GM18909 (cell line): ENCODE measurements around the gene BTN1A1.
"Not testable (repeated sequence)": the region's sequence is repeated elsewhere in the genome, so short reads cannot be mapped to it uniquely, and the experiment has no call there.

Experiments used
- ATAC-seq: cut with Tn5 transposase; IDR thresholded peaks from one replicate; pipeline ENCODE4 v1.9.1; 2021; ENCODE audit warnings: mild to moderate bottlenecking; ENCODE audit not compliant: unreplicated experiment, poor library complexity

Gene BTN1A1

DNA sequence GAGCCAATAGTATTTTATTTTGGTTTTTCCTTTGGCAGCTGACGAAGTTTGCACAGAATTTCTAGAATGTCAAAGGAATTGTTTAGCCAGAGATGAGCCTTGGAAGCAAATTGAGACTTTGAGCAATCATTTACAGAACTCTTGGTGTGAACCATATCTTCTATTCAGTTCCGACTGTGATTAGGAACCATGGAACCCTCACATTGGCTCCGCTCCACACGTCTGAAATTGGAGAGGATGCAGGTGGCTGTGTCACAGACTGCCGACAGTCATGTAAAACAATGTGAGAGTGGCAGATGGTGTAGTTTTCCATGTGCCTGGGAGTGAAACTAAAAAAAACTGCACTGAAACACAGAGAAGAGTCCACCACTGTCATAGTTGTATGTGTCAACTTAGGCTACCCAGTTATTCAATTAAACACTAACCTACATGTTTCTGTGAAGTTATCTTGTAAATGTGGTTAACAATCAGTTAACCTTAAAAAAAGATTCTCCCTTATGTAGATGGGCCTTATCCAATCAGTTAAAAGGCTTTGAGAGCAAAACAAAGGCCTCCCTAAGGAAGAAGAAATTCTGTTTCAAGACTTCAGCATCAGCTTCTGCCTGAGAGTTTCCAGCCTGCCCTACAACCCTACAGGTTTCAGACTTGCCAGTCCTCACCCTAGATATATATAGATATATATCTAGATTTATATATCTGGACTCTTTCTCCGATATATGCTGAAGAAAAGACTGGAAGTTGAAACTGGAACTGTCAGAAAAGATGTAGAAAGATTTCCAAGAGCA lies 34.8 kb downstream of the BTN1A1 start:
- ATAC-seq, result no peak

GRCh38 chr6:26536571-26537159 lies 36.6 kb downstream of the BTN1A1 start:
- ATAC-seq, result peak; percentile 21

DNA sequence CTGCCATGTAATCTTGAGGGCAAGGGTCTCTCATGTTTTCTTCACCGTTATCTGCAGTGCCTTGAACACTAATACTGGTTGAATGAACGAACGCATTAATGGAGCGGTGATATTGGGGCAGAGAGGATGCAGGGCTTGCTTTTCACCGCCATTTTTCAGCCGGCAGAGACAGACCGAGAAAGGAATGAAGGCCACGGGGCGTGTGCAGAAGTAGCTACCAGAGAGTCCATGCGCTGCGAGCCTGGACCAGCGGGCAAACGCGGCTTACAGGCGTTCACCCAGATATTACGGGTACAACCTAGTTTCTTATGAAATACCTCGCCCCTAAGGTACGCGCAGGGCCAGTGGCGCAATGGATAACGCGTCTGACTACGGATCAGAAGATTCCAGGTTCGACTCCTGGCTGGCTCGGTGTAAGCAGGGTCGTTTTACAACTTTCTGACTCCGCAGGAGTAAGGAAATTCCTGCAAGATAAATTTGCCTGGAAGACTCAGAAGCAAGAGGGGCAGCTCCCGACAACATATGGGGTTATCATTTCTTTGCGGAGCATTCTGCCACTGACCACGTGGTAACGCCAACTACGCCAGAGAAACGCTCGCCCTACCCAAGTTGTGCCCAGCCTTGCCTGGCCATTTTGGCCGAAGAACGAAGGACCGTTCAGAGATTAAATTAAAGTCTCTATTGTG lies 37.2 kb downstream of the BTN1A1 start:
- peak; percentile 53 for ATAC-seq

DNA sequence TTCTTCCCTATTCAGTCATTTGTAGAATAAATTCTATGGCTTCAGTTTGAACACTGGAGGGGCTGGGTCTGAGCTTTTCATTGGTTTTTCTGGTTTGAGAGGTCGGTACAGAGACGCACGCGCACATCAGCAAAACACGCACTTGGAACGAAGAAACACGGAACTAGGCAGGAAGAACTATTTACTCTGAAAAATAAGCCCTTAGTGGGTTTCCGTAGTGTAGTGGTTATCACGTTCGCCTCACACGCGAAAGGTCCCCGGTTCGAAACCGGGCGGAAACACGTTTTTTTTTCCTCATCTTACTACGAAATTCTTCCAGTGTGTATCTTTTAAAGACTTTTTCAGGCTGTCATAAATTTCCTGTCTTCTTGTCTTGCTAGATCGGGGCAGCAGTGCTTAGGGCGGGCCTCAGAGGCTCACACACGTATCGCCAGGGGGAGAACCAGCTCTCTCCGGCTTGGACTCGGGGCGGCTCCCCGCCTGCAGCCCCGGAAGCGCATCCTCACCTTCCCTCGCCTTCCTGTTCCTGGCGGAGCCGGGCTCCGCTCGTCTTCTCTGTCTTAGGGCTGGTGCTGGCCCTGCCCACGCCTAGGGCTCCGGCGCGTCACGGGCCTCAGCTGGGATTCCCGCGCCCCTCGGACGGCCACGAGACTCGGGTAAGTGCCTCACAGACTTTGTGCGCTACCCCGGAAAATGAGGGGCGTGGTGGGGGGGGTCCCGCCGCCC lies 37.9 kb downstream of the BTN1A1 start, which contains the start of gene HMGN4:
HMGN4 (plus strand) TSS at position 521 of the 726 bp plus-strand sequence. CDS start 6,841 bp downstream, outside the sequence.
- peak; percentile 53 for ATAC-seq

DNA sequence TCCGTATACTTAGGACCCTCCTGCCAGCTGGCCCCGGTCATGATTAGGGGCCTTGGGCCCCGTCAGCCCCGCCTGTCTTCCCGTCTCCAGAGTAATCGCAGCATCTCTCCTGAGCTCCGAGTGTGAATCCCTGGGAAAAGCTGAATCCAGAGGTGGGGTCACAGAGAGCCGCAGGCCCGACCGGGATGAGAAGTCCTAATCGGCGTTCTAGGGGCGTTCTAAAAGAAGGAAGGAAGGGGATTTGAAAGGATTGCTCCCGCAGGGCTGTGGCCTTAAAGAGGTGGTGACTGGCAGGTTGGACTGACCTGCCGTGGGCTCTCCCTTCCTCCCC lies 38.4 kb downstream of the BTN1A1 start:
- ATAC-seq, result no peak

- no peak for ATAC-seq
Measured at GRCh38 chr6:26539071-26539615, 39.0 kb downstream of the BTN1A1 start.

GRCh38 chr6:26541579-26541978 lies 41.5 kb downstream of the BTN1A1 start:
- no peak for ATAC-seq

DNA sequence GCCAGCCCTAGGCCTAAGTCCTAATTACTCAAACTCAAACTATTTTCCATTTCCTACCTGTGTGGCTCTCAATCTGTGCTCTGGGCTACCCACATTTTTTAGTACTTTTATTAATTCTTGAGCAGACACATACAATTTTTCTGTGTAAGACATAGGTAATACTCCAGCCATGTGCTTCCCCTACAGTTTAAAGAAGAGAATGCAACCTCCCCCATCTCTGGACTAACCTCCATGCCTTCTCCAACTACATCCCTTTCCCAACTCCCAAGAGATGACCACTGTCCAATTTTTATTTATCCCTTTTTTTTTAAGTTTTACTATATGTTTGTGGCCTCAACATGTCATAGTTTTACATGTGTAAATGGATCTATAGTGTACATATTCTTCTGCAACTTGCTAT lies 43.9 kb downstream of the BTN1A1 start:
- ATAC-seq, result no peak

- no peak for ATAC-seq
Measured at GRCh38 chr6:26544473-26544872, 44.4 kb downstream of the BTN1A1 start.

DNA sequence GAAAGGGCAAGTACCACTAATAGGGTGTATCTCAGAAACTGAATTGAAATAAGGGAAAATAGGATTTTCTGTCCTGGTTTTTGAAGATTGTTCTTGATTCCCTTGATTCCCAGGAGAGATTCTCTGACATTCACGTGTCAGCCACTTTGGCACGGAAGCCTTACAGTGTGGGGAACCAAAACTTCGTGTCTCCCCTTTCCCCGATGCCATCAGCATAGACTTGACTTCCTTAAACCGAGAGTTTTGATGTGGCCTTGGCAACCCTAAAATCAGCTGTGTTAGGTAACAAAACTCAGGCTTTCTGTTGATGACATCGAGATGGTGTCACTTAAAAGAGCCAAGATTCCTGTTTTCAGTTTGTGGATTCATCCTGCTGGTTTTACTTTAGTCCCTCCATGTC lies 45.5 kb downstream of the BTN1A1 start:
- no peak for ATAC-seq

GRCh38 chr6:26547363-26547762 lies 47.3 kb downstream of the BTN1A1 start:
- ATAC-seq, result not testable (repeated sequence)

GRCh38 chr6:26550250-26550993 lies 50.3 kb downstream of the BTN1A1 start:
- no peak for ATAC-seq

- ATAC-seq, result no peak
Measured at GRCh38 chr6:26552205-26552604, 52.1 kb downstream of the BTN1A1 start.

DNA sequence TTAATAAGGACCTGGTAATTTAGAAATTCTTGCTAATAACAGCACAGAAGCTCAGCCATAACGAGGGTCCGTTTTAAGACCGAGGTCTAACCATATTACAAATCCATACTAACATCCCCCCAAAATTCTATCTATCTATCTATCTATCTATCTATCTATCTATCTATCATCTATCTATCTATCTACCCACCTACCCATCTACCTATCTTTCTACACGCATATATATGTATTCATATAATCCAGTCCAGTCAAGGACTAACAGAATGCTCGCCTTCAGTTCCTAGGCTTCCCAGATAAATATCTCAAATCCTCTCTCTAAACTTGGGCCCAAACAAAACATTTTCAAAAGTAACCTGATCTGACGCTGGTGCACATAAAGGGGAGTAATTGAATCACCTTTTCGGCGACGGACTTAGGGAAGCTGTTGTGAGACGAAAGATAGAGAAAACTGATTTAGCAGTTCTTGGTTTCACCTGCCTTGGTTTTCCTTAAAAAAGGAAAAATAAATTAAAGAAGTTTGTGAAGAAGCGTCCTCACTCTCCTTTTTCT lies 52.6 kb downstream of the BTN1A1 start:
- no peak for ATAC-seq

DNA sequence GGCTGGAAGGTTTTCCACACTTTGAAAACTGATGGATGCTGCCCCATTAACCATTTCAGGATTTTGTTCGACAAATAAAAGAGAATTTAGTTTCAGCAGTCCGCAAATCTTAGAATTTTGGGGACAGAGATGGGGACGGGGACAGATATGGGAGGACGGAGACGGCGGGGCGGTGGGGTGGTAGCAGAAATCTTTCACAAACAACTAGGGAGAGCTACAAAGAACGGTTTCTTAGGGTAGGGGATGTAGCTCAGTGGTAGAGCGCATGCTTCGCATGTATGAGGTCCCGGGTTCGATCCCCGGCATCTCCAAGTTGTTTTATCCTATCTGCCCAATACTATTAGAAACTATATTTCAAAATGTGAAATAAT lies 53.1 kb downstream of the BTN1A1 start:
- peak; percentile 50 for ATAC-seq

- ATAC-seq, result peak; percentile 39
Measured at GRCh38 chr6:26553635-26554446, 53.7 kb downstream of the BTN1A1 start.

DNA sequence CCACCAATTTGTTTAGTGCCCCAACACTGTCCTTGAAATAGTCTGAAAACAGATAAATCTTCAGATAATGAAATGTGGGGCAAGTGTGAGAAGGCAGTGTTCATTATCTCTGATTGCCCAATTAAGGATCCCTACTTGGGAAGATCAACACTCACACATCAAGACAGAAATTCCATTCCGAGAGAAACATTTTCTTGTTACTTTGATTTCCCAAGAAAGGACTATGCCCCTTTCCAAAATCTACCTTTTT lies 54.3 kb downstream of the BTN1A1 start:
- peak; percentile 12 for ATAC-seq

- peak; percentile 29 for ATAC-seq
Measured at GRCh38 chr6:26554697-26555504, 54.8 kb downstream of the BTN1A1 start.
